C4-2B (cell line): ENCODE measurements around the gene CNOT2.

Experiments used
- CTCF ChIP-seq: fragments of 450-650 bp; conservative IDR thresholded peaks from 2 replicates; pipeline ENCODE4 v1.5.1; 2017; ENCODE audit warnings: mild to moderate bottlenecking
- ZFX ChIP-seq: fragments of 450-650 bp; IDR thresholded peaks from 2 replicates; pipeline ENCODE4 v1.6.1; 2017

GRCh38 chr12:70258605-70259403 lies 15.6 kb downstream of the CNOT2 start:
- no peak for TF ChIP-seq CTCF
- TF ChIP-seq ZFX = no peak
